GM19395 (cell line): Measurements from ENCODE around the gene ARG1.

Experiments
- ATAC-seq: cut with Tn5 transposase; IDR thresholded peaks from one replicate; pipeline ENCODE4 v1.9.1; 2021; ENCODE audit warnings: mild to moderate bottlenecking, moderate library complexity; ENCODE audit not compliant: unreplicated experiment

Gene ARG1

DNA sequence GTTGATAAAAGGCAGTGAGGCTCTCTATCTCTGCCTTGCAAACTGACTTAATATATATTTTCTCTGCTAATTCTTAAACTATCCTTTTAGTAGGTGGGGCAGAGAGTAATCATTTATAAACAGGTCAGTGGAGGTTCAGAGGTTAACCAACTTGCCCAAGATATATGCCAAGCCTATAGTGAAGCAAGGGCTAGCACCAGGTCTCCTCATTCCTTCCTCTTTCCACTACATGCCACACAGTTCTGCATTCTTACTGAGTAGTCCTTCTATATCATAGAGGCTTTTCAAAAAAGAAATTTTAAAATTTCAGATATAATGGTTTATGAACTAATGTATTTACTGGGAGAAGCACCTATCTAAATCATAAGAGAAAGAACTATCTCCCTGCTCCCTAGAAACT lies 8.5 kb downstream of the ARG1 start:
- no peak for ATAC-seq

DNA sequence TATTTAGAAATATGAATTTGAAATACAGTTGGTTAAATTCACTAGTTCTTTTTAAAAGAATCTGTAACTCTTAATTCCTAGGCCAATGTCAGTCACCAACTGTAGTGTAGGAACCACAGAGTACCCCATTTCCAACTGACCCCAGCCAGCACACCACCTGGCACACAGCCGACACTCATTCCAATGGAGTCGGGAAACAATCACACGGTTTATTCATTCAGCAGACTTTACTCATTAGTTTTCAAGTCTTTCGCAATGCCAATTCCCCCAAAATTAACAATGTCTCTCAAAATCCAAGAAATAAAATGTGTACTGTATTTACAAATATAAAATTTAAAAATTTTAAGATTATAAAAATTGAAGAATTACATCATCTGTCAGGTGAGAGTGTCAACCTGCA lies 13.5 kb downstream of the ARG1 start:
- no peak for ATAC-seq

DNA sequence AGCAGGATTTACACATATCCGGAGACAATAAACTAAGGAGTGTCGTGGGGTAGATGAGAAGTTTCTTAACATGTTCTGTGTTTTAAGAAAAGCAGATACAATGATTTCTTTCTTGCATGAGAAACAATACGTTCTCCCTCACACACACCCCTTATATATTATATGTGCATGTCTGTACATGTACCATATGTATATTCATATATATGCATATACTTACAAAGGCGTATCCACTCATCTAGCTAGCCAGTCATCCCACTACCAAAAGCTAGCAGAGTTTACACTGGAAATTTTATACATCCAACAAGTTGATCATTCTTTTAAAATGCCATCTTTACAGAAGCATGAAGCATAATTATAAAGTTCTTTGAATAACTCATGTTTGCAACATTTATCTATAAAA lies 14.9 kb downstream of the ARG1 start:
- no peak for ATAC-seq

DNA sequence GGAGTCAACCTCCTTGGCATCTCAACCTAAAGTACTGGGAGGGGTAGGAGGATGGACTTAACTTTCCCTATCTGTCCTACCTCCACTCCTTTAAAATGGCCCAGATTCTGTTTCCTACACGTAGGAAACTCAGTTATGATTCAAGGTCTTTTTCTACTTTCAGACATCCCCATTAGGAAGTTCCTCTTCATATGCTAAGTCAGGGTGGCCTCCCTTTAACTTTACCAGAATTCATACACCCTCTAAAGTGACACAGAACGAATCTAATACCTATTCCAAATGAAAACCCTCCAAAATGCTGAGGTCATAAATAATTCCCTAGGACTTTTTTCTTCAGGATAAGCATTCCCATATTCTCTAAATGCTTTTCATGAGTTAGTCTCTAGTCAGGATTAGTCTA lies 15.6 kb downstream of the ARG1 start:
- ATAC-seq, result no peak

DNA sequence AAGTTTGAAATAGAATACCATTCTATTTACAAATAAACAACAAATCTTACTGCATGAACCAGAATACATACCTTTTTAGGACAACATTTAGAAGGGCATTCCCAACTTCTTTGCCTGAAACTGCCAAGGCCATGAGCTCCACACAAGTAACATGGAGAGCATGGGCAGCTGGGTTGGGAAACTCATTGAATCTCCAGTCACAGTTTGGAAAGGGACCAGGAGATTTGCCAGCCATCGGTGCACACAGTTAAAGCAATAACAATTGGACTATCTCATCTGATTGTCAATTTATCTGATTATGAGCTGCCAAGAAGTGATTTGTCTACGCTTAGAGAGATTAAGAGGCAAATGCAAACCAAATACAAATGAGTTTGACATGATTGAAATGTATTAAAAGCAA lies 19.9 kb downstream of the ARG1 start:
- ATAC-seq, result no peak

DNA sequence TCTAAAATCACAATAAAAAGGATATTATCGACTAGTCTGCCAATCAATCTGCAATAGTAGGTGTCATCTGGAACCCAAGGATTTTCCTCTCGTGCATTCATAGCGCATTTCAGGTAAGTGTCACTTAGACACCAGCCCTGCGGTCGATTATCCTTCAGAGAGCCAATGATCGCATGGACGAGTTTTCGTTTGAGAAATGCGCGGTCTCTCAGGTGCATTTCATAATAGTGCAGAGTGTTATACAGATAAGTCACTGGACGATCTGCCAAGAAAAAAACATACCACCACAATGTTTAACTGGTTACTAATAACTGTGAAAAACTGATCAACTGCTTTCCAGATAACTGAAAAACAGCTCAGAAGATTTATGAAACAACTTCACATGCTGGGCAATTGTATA lies 21.0 kb downstream of the ARG1 start:
- no peak for ATAC-seq

DNA sequence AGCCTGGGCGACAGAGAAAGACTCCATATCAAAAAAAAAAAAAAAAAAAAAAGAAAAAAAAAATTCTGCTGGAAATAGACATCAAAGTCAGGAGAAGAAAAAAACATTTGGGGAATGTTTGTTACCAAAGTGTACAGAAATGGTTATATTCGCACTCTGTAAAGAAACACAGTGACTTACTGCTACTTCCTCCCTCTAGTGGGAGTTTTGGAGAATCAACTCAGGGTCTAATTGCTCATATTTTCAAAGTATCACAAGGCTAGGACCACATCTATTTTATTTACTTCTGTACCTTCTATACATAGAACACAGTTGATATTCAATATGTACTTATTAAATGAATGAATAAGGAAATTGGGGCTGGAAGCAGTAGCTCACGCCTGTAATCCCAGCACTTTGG lies 24.4 kb downstream of the ARG1 start:
- ATAC-seq, result no peak

DNA sequence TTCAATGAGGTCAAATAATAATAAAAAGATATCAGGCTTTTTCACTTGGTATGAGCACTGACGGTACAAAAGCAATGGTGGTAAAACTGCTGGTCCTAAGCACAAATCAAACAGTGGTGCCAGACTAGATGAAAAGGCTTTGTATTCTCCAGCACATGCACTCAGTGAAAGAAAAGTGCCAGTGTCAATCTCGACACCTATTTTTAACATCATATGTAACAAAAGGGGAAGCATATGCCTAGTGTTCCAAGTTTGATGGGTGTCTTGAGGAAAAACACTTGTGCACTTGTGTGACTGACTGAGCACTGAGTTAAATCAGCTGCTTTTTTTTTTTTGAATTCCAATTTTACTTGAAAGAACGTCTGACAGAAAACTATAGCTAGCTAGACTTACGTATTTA lies 27.7 kb downstream of the ARG1 start:
- ATAC-seq, result no peak

DNA sequence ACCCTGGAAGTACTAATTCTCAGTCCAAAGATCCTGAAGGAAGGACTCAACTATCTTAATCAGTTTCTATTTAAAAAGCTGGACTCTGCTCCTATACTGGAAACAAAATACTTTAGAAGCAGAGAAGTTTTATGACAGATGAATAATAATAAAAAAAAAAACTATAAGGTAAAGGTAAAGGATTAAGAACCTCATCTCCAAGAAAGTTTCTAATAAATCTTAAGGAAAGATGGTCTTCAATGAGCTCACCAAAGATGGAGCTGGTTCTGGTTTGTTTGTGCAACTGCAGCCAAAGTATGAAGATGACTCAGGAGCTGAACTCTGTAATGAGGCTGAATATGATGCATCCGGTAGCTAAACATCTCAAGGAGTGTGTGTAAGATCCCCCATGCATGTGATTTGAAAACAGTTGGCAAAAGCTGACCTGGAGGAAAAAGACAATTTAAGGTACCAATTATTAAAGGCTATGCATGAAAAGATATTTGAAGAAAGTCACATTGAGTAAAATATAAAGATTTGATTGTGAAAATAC lies 29.8 kb downstream of the ARG1 start:
- no peak for ATAC-seq

DNA sequence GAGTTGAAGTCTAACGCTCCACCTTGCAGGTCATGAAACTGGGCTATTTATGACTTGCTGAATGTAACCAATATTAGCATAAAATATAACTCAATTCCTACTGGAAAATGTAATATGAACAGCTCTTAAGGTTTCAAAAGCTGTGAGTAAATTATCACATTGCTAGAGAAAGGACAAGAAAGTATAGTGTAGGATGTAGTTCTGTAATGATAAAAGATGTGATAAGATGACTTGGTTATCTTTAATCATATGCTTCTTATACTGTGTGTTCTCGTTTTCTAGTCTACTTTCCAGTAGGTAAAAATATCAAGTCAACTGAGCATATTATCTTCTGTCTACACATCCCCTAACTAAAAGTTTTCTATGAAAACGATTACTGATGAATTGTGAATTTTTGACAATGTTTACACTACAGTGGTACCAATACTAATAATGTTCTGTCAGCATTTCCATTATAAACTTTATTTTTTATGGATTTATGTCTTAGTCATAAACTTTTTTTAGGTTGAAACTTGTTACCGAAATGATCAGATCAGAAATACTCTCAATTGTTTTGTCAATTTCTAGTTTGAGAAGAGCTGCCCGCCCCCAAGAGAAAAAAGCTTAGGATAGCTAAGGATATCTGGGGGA lies 40.4 kb downstream of the ARG1 start:
- no peak for ATAC-seq

DNA sequence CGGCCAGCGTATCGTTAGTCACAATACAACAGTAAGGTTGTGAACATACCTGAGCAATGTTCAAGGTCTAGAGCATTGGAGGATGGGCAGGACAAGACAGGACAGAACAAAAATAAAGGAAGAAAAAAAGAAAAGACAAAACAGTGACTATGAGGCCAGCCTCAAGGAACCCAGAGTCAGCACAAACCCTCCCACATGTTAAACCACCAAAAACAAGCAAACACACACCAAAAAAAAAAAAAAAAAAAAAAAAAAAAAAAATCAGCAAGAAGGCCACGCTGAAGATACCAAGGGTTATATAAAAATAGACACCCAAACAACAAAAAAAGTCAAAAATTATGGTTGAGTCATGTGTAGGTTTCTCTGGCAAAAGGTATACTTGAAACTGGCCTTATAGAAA lies 42.2 kb downstream of the ARG1 start:
- ATAC-seq, result no peak

DNA sequence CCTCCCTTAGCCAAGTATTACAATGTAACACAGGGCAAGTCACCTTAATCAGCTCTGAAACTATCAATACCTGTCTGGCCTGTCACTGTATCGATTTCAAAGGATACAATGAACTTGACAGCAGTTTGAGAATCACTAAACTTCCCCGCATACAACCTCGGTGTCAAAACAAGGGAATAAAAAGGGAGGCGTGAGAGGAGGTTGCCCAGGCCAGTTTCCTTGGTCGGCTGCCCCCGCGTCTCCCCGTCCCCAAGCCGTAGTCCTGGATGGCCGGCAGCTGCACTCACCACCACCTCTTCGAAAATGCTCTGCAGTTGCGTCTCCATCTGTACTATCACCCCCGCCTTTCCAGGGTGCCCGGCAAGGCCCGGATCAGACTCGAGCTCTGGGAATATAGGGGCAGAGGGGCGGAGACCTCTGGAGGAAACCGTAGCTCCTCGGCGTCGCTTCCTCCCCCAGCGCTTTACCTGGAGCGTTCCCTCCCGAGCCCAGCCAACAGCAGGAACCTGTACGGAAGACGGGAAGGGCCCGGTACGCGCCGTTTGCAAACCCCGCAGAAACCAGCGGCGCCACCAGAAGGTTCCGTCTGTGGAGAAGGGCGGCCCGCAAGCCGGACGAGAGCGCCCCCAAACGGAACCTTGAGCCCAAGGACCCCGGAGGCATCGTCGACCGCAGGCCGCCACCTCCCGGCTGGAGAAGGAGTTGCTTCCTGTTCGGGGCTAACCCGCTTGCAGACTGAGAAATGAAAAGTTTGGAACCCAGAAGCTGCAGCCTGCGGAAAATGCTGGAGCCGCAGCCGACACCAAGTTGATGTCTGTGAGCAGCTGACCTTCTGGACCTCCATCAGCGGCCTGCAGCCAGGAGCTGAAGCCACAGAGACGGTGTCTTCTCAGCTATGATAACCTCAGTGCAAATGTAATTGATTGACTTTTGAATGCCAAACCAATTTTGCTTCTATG lies 55.0 kb downstream of the ARG1 start, which contains the start of gene MED23:
Gene MED23, minus strand, starts transcription at position 519 of the 959 bp plus-strand sequence. Its CDS starts 193 bp downstream, at position 326.
- peak; percentile 98 for ATAC-seq

DNA sequence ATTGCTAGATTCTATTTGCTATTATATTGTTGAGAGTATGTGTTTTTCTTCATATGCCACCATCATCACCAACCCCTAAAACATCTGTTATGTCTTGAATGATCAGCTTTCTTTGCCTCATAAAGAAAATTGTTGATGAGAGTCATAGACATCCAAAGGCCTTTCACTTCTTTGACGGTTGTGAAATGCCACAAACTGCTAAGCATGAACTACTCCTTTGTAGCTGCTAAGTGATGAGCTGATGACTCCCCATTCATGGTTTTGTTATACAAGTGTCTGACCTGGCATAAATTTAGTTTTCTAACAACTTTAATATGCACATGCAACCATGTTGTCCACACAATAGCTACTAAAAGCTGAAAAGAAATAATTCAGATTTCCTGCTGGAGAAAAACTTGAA lies 55.7 kb downstream of the ARG1 start:
- no peak for ATAC-seq

DNA sequence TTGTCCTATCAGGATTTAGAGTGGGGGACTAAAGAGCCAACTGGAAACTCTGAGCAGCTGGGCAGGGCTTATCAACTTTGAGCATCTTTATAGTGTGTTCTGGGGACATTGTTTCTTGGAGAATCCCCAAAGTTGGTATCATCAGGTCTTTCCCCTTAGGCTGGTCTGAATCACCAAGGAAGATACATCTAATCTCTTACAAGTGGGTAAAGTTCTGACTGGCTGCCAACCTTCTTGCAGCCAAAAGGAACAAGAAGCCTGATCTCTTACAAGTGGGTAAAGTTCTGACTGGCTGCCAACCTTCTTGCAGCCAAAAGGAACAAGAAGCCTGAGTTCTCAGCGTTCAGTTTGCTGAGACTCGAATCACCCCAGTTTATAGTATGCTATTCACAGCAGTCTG lies 56.6 kb downstream of the ARG1 start:
- ATAC-seq, result no peak

DNA sequence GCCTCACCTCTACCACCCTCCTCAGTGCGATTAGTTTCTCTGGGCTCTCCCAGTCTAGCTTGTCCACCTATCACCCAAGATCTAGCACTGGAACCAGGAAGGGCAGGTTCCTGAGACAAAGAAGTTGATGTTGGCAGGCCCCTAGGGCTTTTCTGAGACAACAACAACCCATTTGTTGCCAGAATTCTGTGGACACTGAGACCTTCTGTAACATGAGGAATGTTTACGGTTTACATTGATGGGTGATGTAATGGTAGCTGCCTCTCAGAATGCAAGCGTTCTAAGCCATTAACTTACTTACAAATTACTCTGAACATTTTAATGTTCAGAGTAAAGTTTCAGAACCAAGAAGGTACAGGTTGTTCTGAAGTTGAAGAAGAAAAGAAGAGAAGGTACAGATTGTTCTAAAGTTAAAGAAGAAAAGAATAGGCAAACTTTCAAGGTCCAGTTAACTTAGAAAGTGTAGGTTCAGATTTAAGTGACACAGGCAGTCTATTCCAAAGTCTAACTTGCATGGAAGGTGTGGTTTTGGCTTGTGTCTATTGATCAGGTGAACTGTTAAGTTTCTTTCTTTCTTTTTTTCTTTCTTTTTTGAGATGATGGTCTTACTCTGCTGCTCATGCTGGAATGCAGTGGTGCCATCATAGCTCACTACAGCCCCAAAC lies 58.7 kb downstream of the ARG1 start:
- no peak for ATAC-seq
